Cardiac muscle cell (in vitro differentiated cells and primary cell): ENCODE measurements around the gene HOXD9. TPM values are rescaled to one million over a fixed set of nuclear protein-coding genes. Genes with fewer than 3 reads are reported as not detected.

Source experiments
- DNase-seq, 2 donors: peaks; one replicate each; pipeline versions ENCODE4 v3.0.0 to v3.0.0-alpha.2; 2010 to 2017; ENCODE audit warnings: low read depth in 1 of 2, low spot score in 1 of 2
- H3K27ac ChIP-seq: fragments of 200-600 bp; sonication (generic); 2 replicates; pipeline ENCODE4 v1.5.1; 2016
- H3K27me3 ChIP-seq: fragments of 200-600 bp; sonication (generic); 2 replicates; pipeline ENCODE4 v1.6.0; 2016; ENCODE audit warnings: control low read depth
- H3K36me3 ChIP-seq: fragments of 200-600 bp; sonication (generic); 2 replicates; pipeline ENCODE4 v1.5.1; 2016; ENCODE audit warnings: control low read depth
- H3K4me1 ChIP-seq: fragments of 200-600 bp; sonication (generic); 2 replicates; pipeline ENCODE4 v1.8.1; 2017; ENCODE audit warnings: low read depth, mild to moderate bottlenecking, mixed run types
- H3K4me3 ChIP-seq: fragments of 200-600 bp; sonication (generic); 2 replicates; pipeline ENCODE4 v1.5.1; 2016; ENCODE audit warnings: mild to moderate bottlenecking
- H3K9me3 ChIP-seq: fragments of 200-600 bp; sonication (generic); 2 replicates; pipeline ENCODE4 v1.5.1; 2017; ENCODE audit warnings: low read depth, mild to moderate bottlenecking, control low read depth
- polyA plus RNA-seq: library from polyadenylated mRNA; unstranded; fragments of >200 nt; fragmentation: Nextera tagmentation; extraction: Ambion mirVana; gene quantifications from 2 replicates; pipeline ENCODE4 v1.2.1, GENCODE V29; 2016
- total RNA-seq: library from RNA; depleted of rRNA; stranded (reverse); fragments of >200 nt; gene quantifications from 2 replicates; pipeline ENCODE4 v1.2.3, GENCODE V29; 2016
- TF ChIP-seq, protein P1 (sequence below): IDR thresholded peaks from 2 replicates; pipeline ENCODE4 v1.5.1; 2012; ENCODE audit warnings: low read depth, mild to moderate bottlenecking, low read length

HOXD9 gene
- total and polyA plus RNA-seq, 2 experiments from 2014 or later: not detected

DNA sequence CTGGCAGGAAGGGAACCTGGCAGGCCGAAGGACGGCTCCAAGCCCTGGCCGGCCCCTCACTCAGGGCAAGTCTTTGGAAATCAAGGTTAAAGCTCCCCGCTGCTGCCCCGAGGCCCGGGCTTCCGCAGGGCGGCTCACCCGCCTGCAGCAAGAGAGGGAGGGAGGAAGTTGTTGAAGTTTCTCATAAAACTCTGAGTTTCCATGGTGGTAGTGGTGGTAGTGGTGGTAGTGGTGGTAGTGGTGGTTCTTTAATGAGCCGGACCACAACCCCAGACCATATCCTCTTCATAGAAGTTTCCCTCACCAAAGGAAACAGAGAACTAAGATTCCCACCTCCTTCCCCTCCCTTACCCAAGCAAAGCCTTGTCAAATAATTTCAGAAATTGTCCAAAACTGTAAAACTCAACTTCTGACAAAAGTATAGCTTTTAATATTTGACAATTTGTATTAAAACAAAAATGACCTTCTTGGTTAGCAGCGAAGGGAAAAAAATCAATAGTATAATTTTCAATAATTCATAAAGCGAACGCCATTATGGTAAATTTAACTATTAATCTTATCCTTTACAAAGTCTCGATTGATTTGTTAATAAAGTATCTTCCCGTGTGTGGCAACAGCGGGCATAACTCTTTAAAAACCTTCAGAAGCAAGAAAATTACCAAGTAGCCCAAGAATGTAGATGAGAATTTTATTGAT lies 7.4 kb upstream of the HOXD9 start:
- no peaks in the 10 kb centered on the region for H3K9me3 ChIP-seq
- peaks cover 100% of the 10 kb centered on the region for H3K27me3 ChIP-seq
- no peaks in the 10 kb centered on the region for H3K36me3 ChIP-seq
- DNase-seq: no peak
- H3K4me3 ChIP-seq: no peak overlapping the region
- no peak overlapping the region for H3K27ac ChIP-seq
- H3K4me1 ChIP-seq: no peaks in the 10 kb centered on the region
- TF ChIP-seq, protein P1, sequence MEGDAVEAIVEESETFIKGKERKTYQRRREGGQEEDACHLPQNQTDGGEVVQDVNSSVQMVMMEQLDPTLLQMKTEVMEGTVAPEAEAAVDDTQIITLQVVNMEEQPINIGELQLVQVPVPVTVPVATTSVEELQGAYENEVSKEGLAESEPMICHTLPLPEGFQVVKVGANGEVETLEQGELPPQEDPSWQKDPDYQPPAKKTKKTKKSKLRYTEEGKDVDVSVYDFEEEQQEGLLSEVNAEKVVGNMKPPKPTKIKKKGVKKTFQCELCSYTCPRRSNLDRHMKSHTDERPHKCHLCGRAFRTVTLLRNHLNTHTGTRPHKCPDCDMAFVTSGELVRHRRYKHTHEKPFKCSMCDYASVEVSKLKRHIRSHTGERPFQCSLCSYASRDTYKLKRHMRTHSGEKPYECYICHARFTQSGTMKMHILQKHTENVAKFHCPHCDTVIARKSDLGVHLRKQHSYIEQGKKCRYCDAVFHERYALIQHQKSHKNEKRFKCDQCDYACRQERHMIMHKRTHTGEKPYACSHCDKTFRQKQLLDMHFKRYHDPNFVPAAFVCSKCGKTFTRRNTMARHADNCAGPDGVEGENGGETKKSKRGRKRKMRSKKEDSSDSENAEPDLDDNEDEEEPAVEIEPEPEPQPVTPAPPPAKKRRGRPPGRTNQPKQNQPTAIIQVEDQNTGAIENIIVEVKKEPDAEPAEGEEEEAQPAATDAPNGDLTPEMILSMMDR: no peak

DNA sequence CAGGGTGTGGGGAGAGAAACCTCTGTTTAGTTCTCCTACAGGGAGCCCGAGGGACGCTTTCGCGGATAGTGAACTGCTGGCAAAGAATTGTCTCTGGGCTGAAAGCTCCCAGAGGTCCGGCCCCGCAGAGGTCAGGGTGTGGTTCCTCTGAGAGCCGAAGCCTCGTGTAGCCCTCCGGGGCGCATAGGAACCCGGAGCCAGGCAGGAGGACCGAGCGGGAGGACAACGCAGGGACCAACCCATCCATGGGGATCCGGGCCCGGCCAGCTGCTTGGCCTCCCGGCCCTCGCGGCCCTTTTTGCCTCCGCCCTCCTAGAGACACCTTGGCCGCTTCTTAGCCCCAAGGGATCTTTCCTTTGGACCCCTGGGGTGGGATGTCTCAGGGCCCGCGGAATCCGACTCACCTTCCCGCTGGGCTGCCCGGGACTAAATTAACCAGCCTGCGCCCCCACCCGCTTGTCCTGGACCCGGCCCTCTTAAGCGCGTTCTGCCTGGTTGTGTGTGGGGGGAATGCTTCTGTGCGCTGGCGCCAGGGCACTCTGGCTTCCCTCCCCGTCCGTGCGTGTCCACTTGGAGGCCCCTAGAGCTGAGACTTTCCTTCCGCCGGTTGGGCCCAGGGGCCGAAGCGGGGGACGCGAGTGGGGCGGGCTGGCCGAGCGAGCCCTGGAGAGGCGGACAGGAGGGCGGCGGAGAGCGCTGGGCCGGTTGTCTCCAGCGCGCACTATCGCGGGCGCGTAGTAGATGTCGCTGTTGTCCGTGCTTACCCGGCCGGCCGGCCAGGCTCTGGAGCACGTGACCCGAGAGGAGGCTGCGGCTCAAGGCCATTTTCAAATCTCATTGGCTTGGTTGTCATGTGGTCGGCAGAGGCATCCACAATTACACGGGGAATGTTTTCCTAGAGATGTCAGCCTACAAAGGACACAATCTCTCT lies 6.4 kb upstream of the HOXD9 start, which contains the start of gene HOXD10:
Gene HOXD10, plus strand, starts transcription at position 896 of the 931 bp plus-strand sequence. CDS start 56 bp downstream, outside the sequence.
- Histone ChIP-seq H3K9me3 (no peaks in the 10 kb centered on the region), H3K36me3 (no peaks in the 10 kb centered on the region), H3K27me3 (peaks cover 100% of the 10 kb centered on the region), H3K27ac (no peak within 1 kb of the TSS), H3K4me1 (no peaks in the 10 kb centered on the region), H3K4me3 (no peak within 1 kb of the TSS)
- no peak for DNase-seq
- TF ChIP-seq, protein P1: no peak

DNA sequence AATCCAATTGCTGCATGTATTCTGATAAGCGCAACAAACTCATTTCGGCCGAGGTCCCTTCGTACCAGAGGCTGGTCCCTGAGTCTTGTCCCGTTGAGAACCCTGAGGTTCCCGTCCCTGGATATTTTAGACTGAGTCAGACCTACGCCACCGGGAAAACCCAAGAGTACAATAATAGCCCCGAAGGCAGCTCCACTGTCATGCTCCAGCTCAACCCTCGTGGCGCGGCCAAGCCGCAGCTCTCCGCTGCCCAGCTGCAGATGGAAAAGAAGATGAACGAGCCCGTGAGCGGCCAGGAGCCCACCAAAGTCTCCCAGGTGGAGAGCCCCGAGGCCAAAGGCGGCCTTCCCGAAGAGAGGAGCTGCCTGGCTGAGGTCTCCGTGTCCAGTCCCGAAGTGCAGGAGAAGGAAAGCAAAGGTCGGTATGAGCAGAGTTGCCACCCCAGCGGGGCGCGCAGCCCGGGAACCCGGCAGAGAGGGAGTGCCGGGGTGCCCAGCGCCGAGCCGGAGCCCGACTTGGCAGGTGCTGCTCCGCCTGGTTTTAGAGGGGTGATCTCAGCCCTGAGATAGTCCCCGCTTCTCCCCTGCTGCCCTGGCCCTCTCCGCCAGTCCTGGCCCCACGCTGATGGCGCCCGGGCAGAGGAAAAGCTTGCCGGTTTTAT lies 5.2 kb upstream of the HOXD9 start:
- TF ChIP-seq, protein P1: no peak
- Histone ChIP-seq H3K27me3 (peaks cover 100% of the 10 kb centered on the region), H3K4me1 (no peaks in the 10 kb centered on the region), H3K27ac (no peak overlapping the region), H3K9me3 (no peaks in the 10 kb centered on the region), H3K4me3 (no peak overlapping the region), H3K36me3 (no peaks in the 10 kb centered on the region)
- DNase-seq: no peak

DNA sequence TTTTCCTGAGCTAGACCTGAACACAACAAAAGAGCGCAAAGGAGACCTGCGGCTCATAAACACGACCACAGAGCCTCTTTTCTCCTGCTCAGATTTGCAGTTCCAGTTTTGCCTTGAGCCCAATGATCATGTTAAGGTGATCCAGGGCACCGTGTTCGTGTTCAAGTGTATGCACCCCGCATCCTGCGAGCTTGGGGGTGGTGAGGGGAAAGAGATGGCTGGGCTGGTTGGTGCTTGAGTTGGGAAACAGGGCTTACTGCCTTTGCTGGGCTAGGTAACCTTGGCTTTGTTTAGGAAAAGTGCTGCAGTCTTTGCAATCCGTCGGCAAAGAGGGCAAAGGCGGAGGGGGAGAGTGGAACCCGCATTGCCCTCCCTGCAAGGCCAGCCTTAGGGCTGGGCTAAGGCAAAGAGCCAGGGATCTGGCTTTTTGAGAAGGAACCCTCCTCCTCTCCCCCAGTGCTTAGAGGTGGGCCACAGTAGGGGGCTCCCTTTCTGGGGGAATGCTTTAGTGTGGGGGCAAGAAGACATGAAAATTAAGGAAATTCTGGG lies 4.6 kb upstream of the HOXD9 start:
- peaks cover 100% of the 10 kb centered on the region for H3K27me3 ChIP-seq
- TF ChIP-seq, protein P1: no peak

DNA sequence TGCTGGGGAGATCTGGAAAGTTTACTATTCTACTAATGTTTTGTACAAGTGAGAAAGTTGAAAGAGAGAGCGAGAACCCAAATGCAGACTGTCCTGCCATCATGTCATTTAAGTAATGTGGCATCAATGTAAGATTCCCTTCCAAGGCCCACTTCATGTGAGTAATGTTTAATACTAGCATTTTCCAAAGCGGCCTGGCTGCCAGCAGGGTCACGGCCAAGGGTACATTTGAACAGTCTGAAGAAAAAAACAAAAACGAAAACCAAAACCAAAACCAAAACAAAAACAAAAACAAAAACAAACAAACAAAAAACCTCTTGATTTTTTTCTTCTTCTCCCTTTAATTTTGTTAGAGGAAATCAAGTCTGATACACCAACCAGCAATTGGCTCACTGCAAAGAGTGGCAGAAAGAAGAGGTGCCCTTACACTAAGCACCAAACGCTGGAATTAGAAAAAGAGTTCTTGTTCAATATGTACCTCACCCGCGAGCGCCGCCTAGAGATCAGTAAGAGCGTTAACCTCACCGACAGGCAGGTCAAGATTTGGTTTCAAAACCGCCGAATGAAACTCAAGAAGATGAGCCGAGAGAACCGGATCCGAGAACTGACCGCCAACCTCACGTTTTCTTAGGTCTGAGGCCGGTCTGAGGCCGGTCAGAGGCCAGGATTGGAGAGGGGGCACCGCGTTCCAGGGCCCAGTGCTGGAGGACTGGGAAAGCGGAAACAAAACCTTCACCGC lies 3.7 kb upstream of the HOXD9 start:
- H3K27ac ChIP-seq: no peak overlapping the region
- H3K27me3 ChIP-seq: peaks cover 100% of the 10 kb centered on the region
- no peaks in the 10 kb centered on the region for H3K4me1 ChIP-seq
- TF ChIP-seq, protein P1: peak; percentile 44
- no peaks in the 10 kb centered on the region for H3K9me3 ChIP-seq
- H3K36me3 ChIP-seq: no peaks in the 10 kb centered on the region
- no peak for DNase-seq
- H3K4me3 ChIP-seq: no peak overlapping the region

More for the DNA sequence above, 4.6 kb upstream of the HOXD9 start:
- Histone ChIP-seq H3K4me1 (no peaks in the 10 kb centered on the region), H3K4me3 (no peak overlapping the region), H3K27ac (no peak overlapping the region), H3K36me3 (no peaks in the 10 kb centered on the region), H3K9me3 (no peaks in the 10 kb centered on the region)
- DNase-seq: no peak
